Body of pancreas (tissue), 4 donors: Measurements from ENCODE around the gene SLC3A2. TPM values are rescaled to one million over a fixed set of nuclear protein-coding genes. Genes with fewer than 3 reads are reported as not detected.
A peak's percentile ranks its signal among the peaks of the same experiment; 100 is the strongest.
"Not testable (repeated sequence)": the region's sequence is repeated elsewhere in the genome, so short reads cannot be mapped to it uniquely, and the experiment has no call there.

ENCODE experiments used
- ATAC-seq: fragments of 150-250 bp; one replicate; pipeline ENCODE4 v1.9.1; 2016
- DNase-seq, 4 donors: peaks; one replicate each; pipeline ENCODE4 v3.0.0-alpha.2; 2019
- H3K27ac ChIP-seq, 4 donors: fragments of 200-600 bp; sonication (generic); 1 replicate in 3 of 4; 2 replicates in 1 of 4; pipeline versions ENCODE4 v1.5.1 to v1.6.1; 2016 to 2019; ENCODE audit warnings: mild to moderate bottlenecking in 1 of 4, mixed read lengths in 1 of 4, moderate library complexity in 1 of 4
- H3K27me3 ChIP-seq, 2 donors: fragments of 200-600 bp; sonication (generic); one replicate each; pipeline ENCODE4 v1.6.0; 2016; ENCODE audit warnings: mild to moderate bottlenecking in 1 of 2
- H3K36me3 ChIP-seq, 2 donors: fragments of 200-600 bp; sonication (generic); replicated peaks in 1 of 2; 2 replicates each; pipeline ENCODE4 v1.5.1; 2016; ENCODE audit warnings: low read depth in 2 of 2; ENCODE audit not compliant: insufficient read depth in 1 of 2
- H3K4me1 ChIP-seq: fragments of 200-600 bp; sonication (generic); one replicate; pipeline ENCODE4 v1.6.0; 2016
- H3K4me3 ChIP-seq, 2 donors: fragments of 200-600 bp; sonication (generic); 1 replicate in 1 of 2; 2 replicates in 1 of 2; pipeline ENCODE4 v1.5.1; 2016 to 2019
- H3K9me3 ChIP-seq, 3 donors: fragments of 200-600 bp; sonication (generic); 1 replicate in 2 of 3; 2 replicates in 1 of 3; pipeline ENCODE4 v1.5.1; 2016
- POLR2A ChIP-seq, 3 donors: fragments of 450-650 bp; IDR thresholded peaks; one replicate each; pipeline ENCODE4 v1.6.1; 2016; ENCODE audit warnings: antibody characterized with exemption in 3 of 3, mild to moderate bottlenecking in 2 of 3
- WGBS, 2 donors: methylation state at CpG; one replicate each; pipeline ENCODE4 v1.1.5; 2017; 5-methylcytosine and 5-hydroxymethylcytosine counted together
- intact Hi-C: fragments of 100-400 bp; cut with DNase I; formaldehyde crosslinking; loops from one replicate; pipeline ENCODE4 v1.15.1; 2023
- total RNA-seq, 2 donors: library from RNA; depleted of rRNA; stranded (reverse); fragments of >200 nt; gene quantifications; one replicate each; pipeline ENCODE4 v1.1.0, GENCODE V29; 2016
- TF ChIP-seq, protein P1 (sequence below), 7 experiments: fragments of 450-650 bp in 4 of 7; fragments of 200-600 bp in 3 of 7; sonication (generic) in 3 of 7; IDR thresholded peaks; one replicate each; pipeline ENCODE4 v1.5.1; 2016 to 2019; ENCODE audit warnings: antibody characterized with exemption in 7 of 7

Gene SLC3A2
- total RNA-seq, 2 donors from 2014 or later: 75.5 to 108 TPM

DNA sequence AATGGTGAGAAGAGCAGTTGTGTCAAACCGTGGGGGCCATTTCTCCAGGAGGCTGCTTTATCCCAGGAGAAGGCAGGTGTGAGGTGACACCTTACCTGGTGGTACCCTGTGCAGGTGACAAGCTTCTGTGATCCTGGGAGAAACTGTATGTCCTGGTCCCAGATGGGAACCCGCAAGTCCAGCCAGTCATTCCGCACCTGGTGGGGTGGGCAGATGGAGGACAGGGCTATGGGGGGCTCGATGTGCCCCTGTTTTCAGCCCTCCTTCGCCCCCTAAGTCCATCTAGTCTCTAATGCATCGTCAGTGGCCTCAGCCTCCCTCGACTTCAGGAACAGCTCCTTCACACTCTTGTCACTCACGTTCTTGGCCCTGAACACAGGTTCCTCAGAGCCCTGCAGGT lies 45.4 kb upstream of the SLC3A2 start:
- ATAC-seq: no peak
- Histone ChIP-seq H3K27me3 (no peaks in the 10 kb centered on the region), H3K9me3 (no peaks in the 10 kb centered on the region), H3K36me3 (peaks cover 0 to 12% of the 10 kb centered on the region in 2 donors), H3K27ac (no peak overlapping the region), H3K4me1 (peaks cover 39% of the 10 kb centered on the region), H3K4me3 (no peak overlapping the region)
- intact Hi-C loops: no loop called here
- no peak for DNase-seq
- 72 to 78% methylated on average over 7 to 8 of the region's 8 CpGs for WGBS, 2 donors
- no peak for TF ChIP-seq POLR2A (IDR thresholded peaks at IDR 0.05)
- TF ChIP-seq, protein P1, sequence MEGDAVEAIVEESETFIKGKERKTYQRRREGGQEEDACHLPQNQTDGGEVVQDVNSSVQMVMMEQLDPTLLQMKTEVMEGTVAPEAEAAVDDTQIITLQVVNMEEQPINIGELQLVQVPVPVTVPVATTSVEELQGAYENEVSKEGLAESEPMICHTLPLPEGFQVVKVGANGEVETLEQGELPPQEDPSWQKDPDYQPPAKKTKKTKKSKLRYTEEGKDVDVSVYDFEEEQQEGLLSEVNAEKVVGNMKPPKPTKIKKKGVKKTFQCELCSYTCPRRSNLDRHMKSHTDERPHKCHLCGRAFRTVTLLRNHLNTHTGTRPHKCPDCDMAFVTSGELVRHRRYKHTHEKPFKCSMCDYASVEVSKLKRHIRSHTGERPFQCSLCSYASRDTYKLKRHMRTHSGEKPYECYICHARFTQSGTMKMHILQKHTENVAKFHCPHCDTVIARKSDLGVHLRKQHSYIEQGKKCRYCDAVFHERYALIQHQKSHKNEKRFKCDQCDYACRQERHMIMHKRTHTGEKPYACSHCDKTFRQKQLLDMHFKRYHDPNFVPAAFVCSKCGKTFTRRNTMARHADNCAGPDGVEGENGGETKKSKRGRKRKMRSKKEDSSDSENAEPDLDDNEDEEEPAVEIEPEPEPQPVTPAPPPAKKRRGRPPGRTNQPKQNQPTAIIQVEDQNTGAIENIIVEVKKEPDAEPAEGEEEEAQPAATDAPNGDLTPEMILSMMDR (IDR thresholded peaks at IDR 0.05): no peak

DNA sequence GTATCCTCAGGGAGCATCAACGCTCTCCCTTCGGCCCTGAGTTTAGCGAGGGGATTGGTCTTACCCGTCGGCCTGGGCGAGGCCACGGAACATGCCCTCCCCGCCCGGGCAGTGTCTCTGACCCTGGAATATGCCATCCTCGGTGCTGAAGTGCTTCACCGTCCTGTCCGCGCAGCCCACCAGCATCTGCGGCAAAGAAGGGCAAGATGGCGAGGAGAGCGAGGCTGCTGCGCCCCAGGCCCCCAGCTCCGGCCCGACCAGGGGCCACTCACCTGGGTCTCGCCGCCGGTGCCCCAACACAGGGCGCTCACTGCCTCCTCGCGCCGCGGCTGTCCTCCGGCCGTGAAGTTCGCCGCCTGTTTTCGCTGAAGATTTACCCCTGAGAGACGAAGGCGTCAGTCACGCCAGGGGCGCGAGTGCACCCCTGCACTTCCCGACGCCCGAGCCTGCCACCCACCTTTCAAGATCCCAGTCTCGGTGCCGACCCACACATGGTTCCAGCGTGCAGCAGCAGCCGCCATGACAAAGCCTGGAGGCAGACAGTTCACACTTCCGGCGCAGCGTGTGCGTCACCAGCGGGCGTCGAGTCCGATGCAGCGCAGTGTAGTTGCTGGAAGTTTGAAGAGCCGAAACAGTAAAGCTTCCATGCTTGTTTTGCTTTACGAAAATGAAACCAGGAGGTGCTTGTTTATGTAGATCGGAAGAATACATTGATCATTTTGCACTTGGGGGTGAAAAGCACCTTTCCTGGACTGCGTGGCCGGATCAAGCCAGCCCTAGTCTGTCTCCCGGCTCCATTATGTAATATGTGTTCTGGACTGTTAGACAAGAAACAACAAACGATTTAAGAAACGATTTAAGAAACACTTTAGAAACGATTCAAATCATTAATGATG lies 41.4 kb upstream of the SLC3A2 start, which contains the start of gene WDR74:
WDR74 (minus strand) TSS at position 541 of the 896 bp plus-strand sequence; CDS start at position 521, 20 bp downstream.
- Histone ChIP-seq H3K4me1 (peaks cover 35% of the 10 kb centered on the region), H3K9me3 (no peaks in the 10 kb centered on the region), H3K36me3 (peaks cover 0 to 11% of the 10 kb centered on the region in 2 donors), H3K27me3 (no peaks in the 10 kb centered on the region), H3K27ac (peak within 1 kb of the TSS; percentile 76 to 98 (median 96)), H3K4me3 (peak within 1 kb of the TSS; percentile 67 to 95)
- peak; percentile 90 to 95 (median 92) for DNase-seq
- intact Hi-C loops: no loop called here
- 0 to 1% methylated on average over 19 to 62 of the region's 62 CpGs for WGBS, 2 donors
- peak; percentile 70 for ATAC-seq
- TF ChIP-seq, protein P1 (IDR thresholded peaks at IDR 0.05): peak in 1 of 7 experiments; percentile 6
- peak; percentile 65 to 83 (median 75) for TF ChIP-seq POLR2A (IDR thresholded peaks at IDR 0.05)

DNA sequence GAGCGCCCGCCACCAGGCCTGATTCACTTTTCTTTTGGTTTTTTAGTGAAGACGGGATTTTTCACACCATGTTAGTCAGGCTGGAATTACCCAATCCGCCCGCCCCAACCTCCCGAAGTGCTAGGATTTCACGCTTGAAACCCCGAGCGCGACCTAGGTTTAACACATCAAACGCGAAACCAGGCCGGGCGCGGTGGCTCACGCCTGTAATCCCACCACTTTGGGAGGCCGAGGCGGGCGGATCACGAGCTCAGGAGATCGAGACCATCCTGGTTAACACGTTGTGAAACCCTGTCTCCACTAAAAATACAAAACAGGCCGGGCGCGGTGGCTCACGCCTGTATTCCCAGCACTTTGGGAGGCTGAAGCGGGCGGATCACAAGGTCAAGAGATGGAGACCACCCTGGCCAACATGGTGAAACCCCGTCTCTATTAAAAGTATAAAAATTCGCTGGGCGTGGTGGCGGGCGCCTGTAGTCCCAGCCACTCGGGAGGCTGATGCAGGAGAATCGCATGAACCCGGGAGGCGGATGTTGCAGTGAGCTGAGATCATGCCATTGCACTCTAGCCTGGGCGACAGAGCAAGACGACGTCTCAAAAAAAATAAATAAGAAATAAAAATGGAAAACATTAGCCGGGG lies 39.9 kb upstream of the SLC3A2 start:
- WGBS, 2 donors: 0% methylated on average over 30 to 41 of the region's 41 CpGs
- ATAC-seq (peak; percentile 12), DNase-seq (peak; percentile 65 to 73 (median 70))
- intact Hi-C loops, H3K4me3 ChIP-seq, H3K36me3 ChIP-seq, H3K27me3 ChIP-seq, H3K9me3 ChIP-seq: not testable (repeated sequence)
- peaks cover 35% of the 10 kb centered on the region for H3K4me1 ChIP-seq
- H3K27ac ChIP-seq: peak overlapping the region; percentile 76 to 98 (median 96)

DNA sequence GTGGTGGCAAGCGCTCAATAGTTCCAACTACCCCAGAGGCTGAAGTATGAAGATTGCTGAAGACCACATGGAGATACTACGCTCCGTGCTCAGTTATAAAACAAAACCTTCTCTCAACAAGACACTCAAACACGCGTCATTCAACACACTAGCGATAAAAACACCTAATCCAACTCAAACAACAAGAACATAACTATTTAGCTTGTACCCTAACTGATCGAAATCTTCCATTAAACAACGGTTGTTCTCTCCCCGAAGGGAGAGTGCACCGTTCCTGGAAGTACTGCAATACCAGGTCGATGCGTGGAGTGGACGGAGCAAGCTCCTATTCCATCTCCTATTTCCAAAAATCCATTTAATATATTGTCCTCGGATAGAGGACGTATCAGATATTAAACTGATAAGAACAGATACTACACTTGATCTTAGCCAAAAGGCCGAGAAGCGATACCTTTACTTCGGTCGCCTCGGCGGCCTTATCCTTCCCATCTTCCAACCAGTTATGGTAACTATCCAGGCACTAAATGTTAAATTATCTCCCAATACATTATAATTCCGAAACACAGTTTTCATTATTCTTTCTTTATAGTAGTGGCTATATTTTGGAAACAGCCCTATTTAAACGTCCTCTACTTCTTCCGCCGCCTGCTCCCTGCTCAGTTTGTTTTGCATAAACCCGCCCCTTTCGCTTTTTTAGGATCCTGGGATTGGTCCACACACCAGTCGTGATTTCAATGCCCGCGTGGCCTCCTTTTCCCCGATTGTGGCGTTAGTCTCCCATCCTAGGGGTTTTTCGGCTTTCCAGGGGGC lies 39.1 kb upstream of the SLC3A2 start:
- intact Hi-C loops: no loop called here
- WGBS, 2 donors: 0% methylated on average over 31 to 33 of the region's 33 CpGs

More for the DNA sequence above, 39.1 kb upstream of the SLC3A2 start:
- no peaks in the 10 kb centered on the region for H3K27me3 ChIP-seq
- H3K4me3 ChIP-seq: peak overlapping the region in 1 of 2 donors; percentile 26
- TF ChIP-seq, protein P1 (IDR thresholded peaks at IDR 0.05): peak in 3 of 7 experiments; percentile 15 to 19 (median 16)
- peak; percentile 98 to 100 (median 100) for TF ChIP-seq POLR2A (IDR thresholded peaks at IDR 0.05)
- H3K9me3 ChIP-seq: no peaks in the 10 kb centered on the region
- ATAC-seq (peak; percentile 72), DNase-seq (peak; percentile 85 to 93 (median 88))
- peaks cover 35% of the 10 kb centered on the region for H3K4me1 ChIP-seq
- H3K27ac ChIP-seq: peak overlapping the region; percentile 76 to 98 (median 96)
- no peaks in the 10 kb centered on the region for H3K36me3 ChIP-seq
